HL-60 (cell line): ENCODE data around the gene SARM1.

Experiments
- DNase-seq, 2 experiments: peaks; one replicate each; pipeline ENCODE4 v3.0.0-alpha.2; 2010 to 2020; ENCODE audit warnings: low read depth in 1 of 2, low spot score in 1 of 2
- H3K27ac ChIP-seq: fragments of 250-450 bp; sonication (Bioruptor Pico); replicated peaks from 2 replicates; pipeline ENCODE4 v1.5.1; 2020; ENCODE audit warnings: mild to moderate bottlenecking, moderate library complexity
- H3K27me3 ChIP-seq: fragments of 250-450 bp; sonication (Bioruptor Pico); 2 replicates; pipeline ENCODE4 v1.5.1; 2021; ENCODE audit warnings: mild to moderate bottlenecking, moderate library complexity; ENCODE audit not compliant: insufficient read depth, poor library complexity, severe bottlenecking
- H3K4me3 ChIP-seq: replicated peaks from 2 replicates; pipeline ENCODE4 v1.5.1; 2011; ENCODE audit warnings: mild to moderate bottlenecking, control low read depth, low read length; ENCODE audit not compliant: insufficient read depth
- GABPA ChIP-seq: IDR thresholded peaks from 2 replicates; pipeline ENCODE4 v1.6.1; 2012; ENCODE audit warnings: low read depth
- POLR2AphosphoS5 ChIP-seq: IDR thresholded peaks from 2 replicates; pipeline ENCODE4 v1.6.1; 2012; ENCODE audit warnings: low read depth
- SPI1 ChIP-seq: IDR thresholded peaks from 2 replicates; pipeline ENCODE4 v1.6.1; 2012; ENCODE audit warnings: low read depth, mild to moderate bottlenecking, borderline replicate concordance
- TF ChIP-seq, protein P1 (sequence below): IDR thresholded peaks from one replicate; pipeline ENCODE4 v1.5.1; 2011; ENCODE audit warnings: low read length, control low read depth, inconsistent platforms; ENCODE audit not compliant: insufficient read depth
- TF ChIP-seq, protein P2 (sequence below): IDR thresholded peaks from 2 replicates; pipeline ENCODE4 v1.6.1; 2012; ENCODE audit warnings: low read depth; ENCODE audit not compliant: insufficient replicate concordance

Gene SARM1

DNA sequence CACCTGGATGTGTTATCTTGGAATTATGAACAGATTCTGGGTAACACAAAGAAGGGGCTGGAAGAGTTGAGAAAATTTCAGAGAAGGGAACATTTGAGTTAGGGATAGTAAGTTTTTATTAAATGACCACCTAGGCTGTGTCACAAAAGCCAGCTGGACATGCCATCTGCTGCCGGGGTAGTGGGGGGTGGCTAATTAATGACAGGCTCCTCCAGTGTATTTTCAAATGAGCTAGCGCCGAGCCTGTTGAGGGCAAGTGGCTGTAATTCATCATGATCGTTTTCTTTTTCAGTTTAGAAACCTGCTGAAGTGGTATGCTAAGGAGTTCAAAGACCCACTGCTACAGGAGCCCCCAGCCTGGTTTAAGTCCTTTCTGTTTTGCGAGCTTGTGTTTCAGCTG is 46.3 kb upstream of the SARM1 start:
- DNase-seq, result no peak
- TF ChIP-seq GABPA, result no peak
- TF ChIP-seq POLR2AphosphoS5, result no peak
- TF ChIP-seq SPI1, result no peak
- TF ChIP-seq, protein P1, sequence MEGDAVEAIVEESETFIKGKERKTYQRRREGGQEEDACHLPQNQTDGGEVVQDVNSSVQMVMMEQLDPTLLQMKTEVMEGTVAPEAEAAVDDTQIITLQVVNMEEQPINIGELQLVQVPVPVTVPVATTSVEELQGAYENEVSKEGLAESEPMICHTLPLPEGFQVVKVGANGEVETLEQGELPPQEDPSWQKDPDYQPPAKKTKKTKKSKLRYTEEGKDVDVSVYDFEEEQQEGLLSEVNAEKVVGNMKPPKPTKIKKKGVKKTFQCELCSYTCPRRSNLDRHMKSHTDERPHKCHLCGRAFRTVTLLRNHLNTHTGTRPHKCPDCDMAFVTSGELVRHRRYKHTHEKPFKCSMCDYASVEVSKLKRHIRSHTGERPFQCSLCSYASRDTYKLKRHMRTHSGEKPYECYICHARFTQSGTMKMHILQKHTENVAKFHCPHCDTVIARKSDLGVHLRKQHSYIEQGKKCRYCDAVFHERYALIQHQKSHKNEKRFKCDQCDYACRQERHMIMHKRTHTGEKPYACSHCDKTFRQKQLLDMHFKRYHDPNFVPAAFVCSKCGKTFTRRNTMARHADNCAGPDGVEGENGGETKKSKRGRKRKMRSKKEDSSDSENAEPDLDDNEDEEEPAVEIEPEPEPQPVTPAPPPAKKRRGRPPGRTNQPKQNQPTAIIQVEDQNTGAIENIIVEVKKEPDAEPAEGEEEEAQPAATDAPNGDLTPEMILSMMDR, result no peak
- TF ChIP-seq, protein P2, sequence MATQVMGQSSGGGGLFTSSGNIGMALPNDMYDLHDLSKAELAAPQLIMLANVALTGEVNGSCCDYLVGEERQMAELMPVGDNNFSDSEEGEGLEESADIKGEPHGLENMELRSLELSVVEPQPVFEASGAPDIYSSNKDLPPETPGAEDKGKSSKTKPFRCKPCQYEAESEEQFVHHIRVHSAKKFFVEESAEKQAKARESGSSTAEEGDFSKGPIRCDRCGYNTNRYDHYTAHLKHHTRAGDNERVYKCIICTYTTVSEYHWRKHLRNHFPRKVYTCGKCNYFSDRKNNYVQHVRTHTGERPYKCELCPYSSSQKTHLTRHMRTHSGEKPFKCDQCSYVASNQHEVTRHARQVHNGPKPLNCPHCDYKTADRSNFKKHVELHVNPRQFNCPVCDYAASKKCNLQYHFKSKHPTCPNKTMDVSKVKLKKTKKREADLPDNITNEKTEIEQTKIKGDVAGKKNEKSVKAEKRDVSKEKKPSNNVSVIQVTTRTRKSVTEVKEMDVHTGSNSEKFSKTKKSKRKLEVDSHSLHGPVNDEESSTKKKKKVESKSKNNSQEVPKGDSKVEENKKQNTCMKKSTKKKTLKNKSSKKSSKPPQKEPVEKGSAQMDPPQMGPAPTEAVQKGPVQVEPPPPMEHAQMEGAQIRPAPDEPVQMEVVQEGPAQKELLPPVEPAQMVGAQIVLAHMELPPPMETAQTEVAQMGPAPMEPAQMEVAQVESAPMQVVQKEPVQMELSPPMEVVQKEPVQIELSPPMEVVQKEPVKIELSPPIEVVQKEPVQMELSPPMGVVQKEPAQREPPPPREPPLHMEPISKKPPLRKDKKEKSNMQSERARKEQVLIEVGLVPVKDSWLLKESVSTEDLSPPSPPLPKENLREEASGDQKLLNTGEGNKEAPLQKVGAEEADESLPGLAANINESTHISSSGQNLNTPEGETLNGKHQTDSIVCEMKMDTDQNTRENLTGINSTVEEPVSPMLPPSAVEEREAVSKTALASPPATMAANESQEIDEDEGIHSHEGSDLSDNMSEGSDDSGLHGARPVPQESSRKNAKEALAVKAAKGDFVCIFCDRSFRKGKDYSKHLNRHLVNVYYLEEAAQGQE, result no peak
- no peak overlapping the region for H3K4me3 ChIP-seq
- no peaks in the 10 kb centered on the region for H3K27me3 ChIP-seq
- no peak overlapping the region for H3K27ac ChIP-seq

DNA sequence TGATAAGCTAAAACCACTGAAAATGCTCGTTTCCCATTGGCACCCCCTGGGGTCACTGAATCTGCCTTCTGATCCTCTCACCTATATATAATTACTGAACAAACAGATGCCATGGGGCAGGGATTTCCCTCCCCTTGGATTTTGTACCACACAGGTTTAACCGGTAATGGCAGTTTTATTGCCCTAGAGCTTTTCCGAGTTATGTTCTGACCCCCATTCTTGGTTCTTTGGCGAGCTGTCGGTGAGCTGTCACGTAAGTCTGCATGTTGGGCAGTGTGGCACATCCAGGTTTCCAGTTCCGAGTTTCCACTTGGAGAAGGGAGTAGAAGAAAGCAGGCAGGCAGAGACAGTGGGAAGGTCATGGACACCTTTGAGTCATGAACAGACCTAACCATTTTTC is 45.4 kb upstream of the SARM1 start:
- Histone ChIP-seq H3K27ac (no peak overlapping the region), H3K27me3 (no peaks in the 10 kb centered on the region), H3K4me3 (no peak overlapping the region)
- TF ChIP-seq, protein P1, result no peak
- TF ChIP-seq SPI1 (no peak), GABPA (no peak), POLR2AphosphoS5 (no peak)
- DNase-seq, result no peak

DNA sequence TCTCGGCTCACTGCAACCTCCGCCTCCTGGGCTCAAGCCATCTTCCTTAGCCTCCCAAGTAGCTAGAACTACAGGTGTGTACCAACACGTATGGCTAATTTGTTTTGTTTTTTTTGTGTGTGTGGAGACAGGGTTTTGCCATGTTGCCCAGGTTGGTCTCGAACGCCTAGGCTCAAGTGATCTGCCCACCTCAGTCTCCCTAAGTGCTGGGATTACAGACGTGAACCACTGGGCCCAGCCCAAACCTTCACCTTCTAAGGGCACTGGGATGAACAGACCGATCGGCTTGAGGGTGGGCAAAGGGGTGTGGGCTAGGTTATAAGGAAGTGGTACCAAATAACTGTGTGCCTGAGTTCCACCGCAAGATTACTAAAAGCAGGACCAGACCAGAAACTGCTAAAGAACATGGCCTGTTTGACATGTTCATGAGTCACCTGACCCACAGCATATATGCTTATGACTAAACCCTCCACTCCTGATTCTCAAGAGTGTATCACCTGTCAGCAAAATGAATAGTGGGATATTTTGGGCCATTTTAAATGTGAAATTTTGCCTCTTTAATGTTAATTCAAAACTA is 44.4 kb upstream of the SARM1 start:
- Histone ChIP-seq H3K27ac (no peak overlapping the region), H3K4me3 (no peak overlapping the region), H3K27me3 (no peaks in the 10 kb centered on the region)
- no peak for DNase-seq
- TF ChIP-seq POLR2AphosphoS5, result no peak
- TF ChIP-seq, protein P2, result no peak
- TF ChIP-seq SPI1, result no peak

DNA sequence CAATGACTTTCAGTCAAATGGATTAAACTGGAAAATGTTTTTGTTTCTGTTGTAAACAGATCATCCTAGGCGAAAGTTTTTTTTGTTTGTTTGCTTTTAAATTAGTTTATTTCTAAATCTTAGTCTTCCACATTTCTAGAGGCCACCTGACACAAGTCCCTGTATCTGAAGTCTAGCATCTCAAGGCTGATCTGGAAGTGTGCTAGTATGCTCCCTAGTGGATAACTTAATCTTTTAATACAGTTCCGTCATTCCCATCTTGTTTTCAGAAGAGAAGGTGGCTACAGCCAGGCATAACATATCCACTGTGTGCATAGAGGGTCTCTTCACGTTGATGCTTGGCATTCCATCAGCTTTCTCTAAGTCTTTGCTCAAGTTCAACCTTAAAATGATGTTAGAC is 43.8 kb upstream of the SARM1 start:
- Histone ChIP-seq H3K4me3 (no peak overlapping the region), H3K27ac (no peak overlapping the region), H3K27me3 (no peaks in the 10 kb centered on the region)
- TF ChIP-seq, protein P1, result no peak
- no peak for TF ChIP-seq SPI1
- DNase-seq, result no peak
